CD14-positive monocyte (primary cell): ENCODE data around the gene CHST11. TPM values are rescaled to one million over a fixed set of nuclear protein-coding genes. Genes with fewer than 3 reads are reported as not detected.

Source experiments
- DNase-seq, 3 donors: peaks; one replicate each; pipeline ENCODE4 v3.0.0-alpha.2; 2011 to 2022
- H2AFZ ChIP-seq: 2 replicates; pipeline ENCODE4 v1.6.0; 2012; ENCODE audit warnings: mild to moderate bottlenecking, low read depth, low read length, inconsistent platforms; ENCODE audit not compliant: insufficient read depth, poor library complexity, severe bottlenecking
- H3K27ac ChIP-seq, 2 donors: 1 replicate in 1 of 2; 2 replicates in 1 of 2; pipeline ENCODE4 v1.5.1; 2012 to 2013; ENCODE audit warnings: low read length in 2 of 2, control low read depth in 1 of 2, inconsistent platforms in 1 of 2, low read depth in 1 of 2, mild to moderate bottlenecking in 1 of 2
- H3K27me3 ChIP-seq, 2 donors: one replicate each; pipeline versions ENCODE4 v1.6.0 to v1.6.1; 2011 to 2013; ENCODE audit warnings: low read length in 2 of 2; ENCODE audit not compliant: control insufficient read depth in 2 of 2, insufficient read depth in 2 of 2
- H3K36me3 ChIP-seq, 2 donors: replicated peaks in 1 of 2; 1 replicate in 1 of 2; 2 replicates in 1 of 2; pipeline versions ENCODE4 v1.5.1 to v1.6.1; 2012 to 2013; ENCODE audit warnings: low read length in 2 of 2, control low read depth in 1 of 2, inconsistent platforms in 1 of 2, mild to moderate bottlenecking in 1 of 2; ENCODE audit not compliant: insufficient read depth in 2 of 2, control insufficient read depth in 1 of 2
- H3K4me1 ChIP-seq, 2 donors: 1 replicate in 1 of 2; 2 replicates in 1 of 2; pipeline versions ENCODE4 v1.5.1 to v1.6.1; 2012 to 2013; ENCODE audit warnings: low read length in 2 of 2, control low read depth in 1 of 2, inconsistent platforms in 1 of 2, mild to moderate bottlenecking in 1 of 2, moderate library complexity in 1 of 2; ENCODE audit not compliant: insufficient read depth in 2 of 2, control insufficient read depth in 1 of 2
- H3K4me2 ChIP-seq: replicated peaks from 2 replicates; pipeline ENCODE3; 2012; ENCODE audit warnings: low read length, moderate library complexity, mild to moderate bottlenecking; ENCODE audit not compliant: poor library complexity, severe bottlenecking; ENCODE audit errors: extremely low read depth
- H3K4me3 ChIP-seq, 3 experiments: fragments of 200-600 bp in 1 of 3; sonication (generic) in 1 of 3; replicated peaks in 1 of 3; 1 replicate in 2 of 3; 2 replicates in 1 of 3; pipeline ENCODE4 v1.5.1; 2011 to 2013; ENCODE audit warnings: low read length in 3 of 3, mild to moderate bottlenecking in 3 of 3, control low read depth in 2 of 3, low read depth in 2 of 3, inconsistent platforms in 1 of 3, moderate library complexity in 1 of 3
- H3K79me2 ChIP-seq: 2 replicates; pipeline ENCODE4 v1.6.0; 2012; ENCODE audit warnings: mild to moderate bottlenecking, control low read depth, inconsistent platforms, low read length, moderate library complexity; ENCODE audit not compliant: insufficient read depth
- H3K9ac ChIP-seq: 2 replicates; pipeline ENCODE4 v1.6.0; 2017; ENCODE audit warnings: low read length, mild to moderate bottlenecking; ENCODE audit not compliant: insufficient read depth, poor library complexity, severe bottlenecking
- H3K9me3 ChIP-seq, 2 donors: replicated peaks in 1 of 2; 1 replicate in 1 of 2; 2 replicates in 1 of 2; pipeline versions ENCODE4 v1.5.1 to v1.6.1; 2012 to 2013; ENCODE audit warnings: low read length in 2 of 2, control low read depth in 1 of 2; ENCODE audit not compliant: control insufficient read depth in 1 of 2, insufficient read depth in 1 of 2
- H4K20me1 ChIP-seq: 2 replicates; pipeline ENCODE4 v1.6.0; 2012; ENCODE audit warnings: mild to moderate bottlenecking, low read length, control low read depth, moderate library complexity; ENCODE audit not compliant: insufficient read depth
- H3K27ac Mint-ChIP-seq, 7 donors: one replicate each; pipeline ENCODE4 v1.8.0; 2020; ENCODE audit warnings: mild to moderate bottlenecking in 7 of 7, mixed read lengths in 7 of 7, moderate library complexity in 6 of 7, inconsistent platforms in 2 of 7
- H3K27me3 Mint-ChIP-seq, 3 donors: one replicate each; pipeline ENCODE4 v1.8.0; 2021 to 2022; ENCODE audit warnings: low read depth in 3 of 3, mild to moderate bottlenecking in 3 of 3, mixed read lengths in 3 of 3, moderate library complexity in 3 of 3, inconsistent platforms in 1 of 3
- H3K36me3 Mint-ChIP-seq, 2 donors: one replicate each; pipeline ENCODE4 v1.8.0; 2020; ENCODE audit warnings: mixed read lengths in 2 of 2, inconsistent platforms in 1 of 2, mild to moderate bottlenecking in 1 of 2
- H3K4me1 Mint-ChIP-seq: one replicate; pipeline ENCODE4 v1.8.0; 2020; ENCODE audit warnings: mild to moderate bottlenecking, mixed read lengths
- H3K4me3 Mint-ChIP-seq, 2 donors: one replicate each; pipeline ENCODE4 v1.8.0; 2020; ENCODE audit warnings: mild to moderate bottlenecking in 2 of 2, mixed read lengths in 2 of 2, moderate library complexity in 1 of 2
- H3K9me3 Mint-ChIP-seq, 7 donors: one replicate each; pipeline ENCODE4 v1.8.0; 2020 to 2022; ENCODE audit warnings: mixed read lengths in 7 of 7, mild to moderate bottlenecking in 6 of 7, moderate library complexity in 6 of 7, inconsistent platforms in 2 of 7
- CTCF ChIP-seq: fragments of 200-600 bp; IDR thresholded peaks from one replicate; pipeline ENCODE4 v1.8.0; 2022; ENCODE audit warnings: antibody characterized with exemption, mild to moderate bottlenecking
- WGBS: methylation state at CpG from one replicate; pipeline ENCODE4 v1.1.5; 2013; ENCODE audit warnings: missing lambda C conversion rate; ENCODE audit not compliant: insufficient coverage; 5-methylcytosine and 5-hydroxymethylcytosine counted together
- intact Hi-C, 2 donors: fragments of 100-400 bp; cut with micrococcal nuclease; formaldehyde crosslinking; loops; one replicate each; pipeline versions ENCODE4 v1.15.0 to v1.15.1; 2023
- polyA plus RNA-seq, 3 donors: library from polyadenylated mRNA; depleted of rRNA in 1 of 3; unstranded in 2 of 3; stranded (reverse) in 1 of 3; fragments of 300-500 nt in 2 of 3; fragments of >200 nt in 1 of 3; fragmentation: Illumina TruSeq in 2 of 3; gene quantifications; 1 replicate in 2 of 3; 2 replicates in 1 of 3; pipeline ENCODE4 v1.2.3, GENCODE V29; 2012 to 2021

CHST11 gene
- polyA plus RNA-seq, 3 donors, result 44.4 to 66.6 (median 48.4) TPM

- Histone ChIP-seq H4K20me1 (no peaks in the 10 kb centered on the region), H3K9me3 (peaks cover 0 to 11% of the 10 kb centered on the region in 2 donors), H3K4me1 (no peaks in the 10 kb centered on the region), H3K79me2 (no peaks in the 10 kb centered on the region), H3K27ac (no peak overlapping the region), H3K4me2 (no peak overlapping the region), H3K27me3 (no peaks in the 10 kb centered on the region), H2AFZ (no peak overlapping the region), H3K9ac (no peak overlapping the region), H3K36me3 (no peaks in the 10 kb centered on the region), H3K4me3 (no peak overlapping the region)
- H3K4me1 Mint-ChIP-seq, result no peaks in the 10 kb centered on the region
- peaks cover 2 to 12% (median 7%) of the 10 kb centered on the region in 7 donors for H3K9me3 Mint-ChIP-seq
- intact Hi-C loops, result no loop called here
- TF ChIP-seq CTCF, result no peak
- DNase-seq, result no peak
- H3K27ac Mint-ChIP-seq, result no peak overlapping the region
- H3K36me3 Mint-ChIP-seq, result no peaks in the 10 kb centered on the region
- H3K27me3 Mint-ChIP-seq, result peaks cover 0 to 3% (median 3%) of the 10 kb centered on the region in 3 donors
- no peak overlapping the region for H3K4me3 Mint-ChIP-seq
- WGBS, result no CpG with 5 or more reads among the region's 6 CpGs
Measured at GRCh38 chr12:104414581-104415341, 42.0 kb upstream of the CHST11 start.

GRCh38 chr12:104415342-104415980 is 41.3 kb upstream of the CHST11 start:
- H3K4me2 ChIP-seq, result no peak overlapping the region
- 97% methylated on average over 6 of the region's 9 CpGs for WGBS
- intact Hi-C loops, result no loop called here

More at GRCh38 chr12:104415342-104415980, 41.3 kb upstream of the CHST11 start:
- Mint-ChIP-seq H3K4me3 (no peak overlapping the region), H3K27ac (no peak overlapping the region), H3K4me1 (no peaks in the 10 kb centered on the region), H3K36me3 (no peaks in the 10 kb centered on the region), H3K9me3 (peaks cover 2 to 12% (median 7%) of the 10 kb centered on the region in 7 donors), H3K27me3 (peaks cover 0 to 3% (median 3%) of the 10 kb centered on the region in 3 donors)
- Histone ChIP-seq H3K9me3 (peaks cover 0 to 11% of the 10 kb centered on the region in 2 donors), H3K79me2 (no peaks in the 10 kb centered on the region), H3K4me3 (no peak overlapping the region), H3K36me3 (no peaks in the 10 kb centered on the region), H2AFZ (no peak overlapping the region), H3K27ac (no peak overlapping the region), H3K9ac (no peak overlapping the region), H3K4me1 (no peaks in the 10 kb centered on the region), H3K27me3 (no peaks in the 10 kb centered on the region), H4K20me1 (no peaks in the 10 kb centered on the region)
- DNase-seq, result no peak
- no peak for TF ChIP-seq CTCF
